GM13976 (cell line): Measurements from ENCODE around the gene SOX9.

Source experiments
- DNase-seq: peaks from one replicate; pipeline ENCODE4 v3.0.0; 2012; ENCODE audit warnings: low spot score
- in situ Hi-C: fragments of 300-500 bp; cut with MboI; formaldehyde crosslinking; loops from one replicate; pipeline ENCODE4 v1.12.0; 2022; ENCODE audit warnings: low sequenced_read_pairs, mixed read lengths, inconsistent platforms; ENCODE audit not compliant: unreplicated experiment
- TF ChIP-seq, protein P1 (sequence below): IDR thresholded peaks from 2 replicates; pipeline ENCODE4 v1.5.1; 2012; ENCODE audit warnings: borderline replicate concordance, mild to moderate bottlenecking; ENCODE audit not compliant: insufficient read depth; ENCODE audit errors: extremely low read depth, missing control alignments, control extremely low read depth

SOX9 gene

DNA sequence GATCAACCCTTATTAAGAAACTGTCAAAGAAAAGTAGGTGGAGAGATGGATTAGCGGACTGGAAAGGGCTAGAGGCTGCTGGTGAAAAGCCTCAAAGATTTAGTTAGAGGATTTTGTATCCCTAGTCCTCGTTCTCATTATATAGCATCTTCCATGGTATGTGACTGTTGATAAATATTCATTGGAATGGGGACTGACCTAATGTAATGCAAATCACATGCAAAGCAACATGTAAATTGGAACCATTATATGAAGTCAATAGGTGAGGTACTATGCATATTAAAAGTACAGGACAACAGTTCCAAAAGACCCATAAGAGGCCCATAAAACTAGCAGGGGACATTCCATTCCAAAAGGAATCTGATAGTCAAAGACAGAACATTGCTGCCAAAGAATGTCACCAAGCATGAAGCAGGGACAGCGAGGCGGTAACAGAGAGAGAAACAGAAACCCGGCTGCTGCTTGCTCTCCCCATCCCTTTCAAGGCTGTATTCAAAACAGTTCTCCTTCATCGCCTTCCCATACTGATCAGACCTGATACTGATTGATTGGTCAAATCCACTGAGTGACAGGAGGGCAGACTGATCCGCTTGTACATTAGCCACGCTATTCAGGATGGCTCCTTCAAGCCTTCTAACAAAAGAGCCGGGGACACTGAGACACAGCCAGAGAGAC, 44.5 kb downstream of the SOX9 start:
- in situ Hi-C loops, result no loop called here
- TF ChIP-seq, protein P1, sequence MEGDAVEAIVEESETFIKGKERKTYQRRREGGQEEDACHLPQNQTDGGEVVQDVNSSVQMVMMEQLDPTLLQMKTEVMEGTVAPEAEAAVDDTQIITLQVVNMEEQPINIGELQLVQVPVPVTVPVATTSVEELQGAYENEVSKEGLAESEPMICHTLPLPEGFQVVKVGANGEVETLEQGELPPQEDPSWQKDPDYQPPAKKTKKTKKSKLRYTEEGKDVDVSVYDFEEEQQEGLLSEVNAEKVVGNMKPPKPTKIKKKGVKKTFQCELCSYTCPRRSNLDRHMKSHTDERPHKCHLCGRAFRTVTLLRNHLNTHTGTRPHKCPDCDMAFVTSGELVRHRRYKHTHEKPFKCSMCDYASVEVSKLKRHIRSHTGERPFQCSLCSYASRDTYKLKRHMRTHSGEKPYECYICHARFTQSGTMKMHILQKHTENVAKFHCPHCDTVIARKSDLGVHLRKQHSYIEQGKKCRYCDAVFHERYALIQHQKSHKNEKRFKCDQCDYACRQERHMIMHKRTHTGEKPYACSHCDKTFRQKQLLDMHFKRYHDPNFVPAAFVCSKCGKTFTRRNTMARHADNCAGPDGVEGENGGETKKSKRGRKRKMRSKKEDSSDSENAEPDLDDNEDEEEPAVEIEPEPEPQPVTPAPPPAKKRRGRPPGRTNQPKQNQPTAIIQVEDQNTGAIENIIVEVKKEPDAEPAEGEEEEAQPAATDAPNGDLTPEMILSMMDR, result no peak
- no peak for DNase-seq

DNA sequence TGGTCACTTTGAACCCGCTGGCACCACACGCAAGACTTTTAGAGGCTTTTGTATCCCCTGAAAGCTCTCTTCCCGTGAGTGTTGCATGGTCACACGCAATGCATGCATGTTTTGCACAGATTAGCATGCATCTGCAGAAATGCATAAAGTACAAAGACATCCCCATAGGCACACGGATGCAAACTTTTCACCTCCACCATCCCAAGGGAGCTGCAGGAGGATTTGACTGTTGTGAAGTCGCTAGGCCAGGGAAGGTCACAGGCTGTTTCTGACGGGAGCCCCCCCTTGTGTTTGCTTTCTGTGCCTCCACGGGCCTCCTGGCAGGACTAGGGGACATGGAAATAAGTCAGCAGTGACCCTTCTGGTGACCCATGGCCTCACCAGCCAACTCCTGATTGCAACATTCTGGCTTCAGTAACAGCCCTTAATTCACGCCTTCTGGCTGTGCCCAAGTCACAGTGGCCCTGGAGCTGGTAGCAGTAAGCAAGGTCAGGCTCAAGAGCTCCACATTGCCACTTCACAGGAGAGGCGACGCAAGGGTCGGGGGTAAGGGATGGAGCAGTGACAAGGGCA, 45.1 kb downstream of the SOX9 start:
- in situ Hi-C loops, result no loop called here
- DNase-seq, result no peak
- TF ChIP-seq, protein P1, result no peak

DNA sequence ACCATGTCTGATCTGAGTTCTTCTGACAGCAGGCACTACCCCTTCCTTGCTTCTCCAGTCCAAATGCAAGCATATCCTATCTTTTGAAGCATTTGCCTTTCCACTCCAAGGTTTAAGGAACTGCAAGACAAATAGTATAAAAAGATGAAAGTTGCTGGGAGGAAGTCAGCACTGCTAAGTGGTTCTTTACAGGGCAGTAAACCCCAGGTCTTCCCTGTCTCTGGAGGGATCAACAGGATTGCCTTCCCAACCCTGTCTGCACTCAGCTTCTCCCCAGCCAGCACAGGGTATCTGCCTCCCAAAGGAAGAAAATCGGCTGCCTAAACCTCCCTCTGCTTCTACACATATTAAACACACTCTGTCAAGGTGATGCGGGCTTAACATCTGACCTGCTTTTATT, 46.8 kb downstream of the SOX9 start:
- no peak for DNase-seq
- in situ Hi-C loops, result no loop called here
- TF ChIP-seq, protein P1, result no peak

DNA sequence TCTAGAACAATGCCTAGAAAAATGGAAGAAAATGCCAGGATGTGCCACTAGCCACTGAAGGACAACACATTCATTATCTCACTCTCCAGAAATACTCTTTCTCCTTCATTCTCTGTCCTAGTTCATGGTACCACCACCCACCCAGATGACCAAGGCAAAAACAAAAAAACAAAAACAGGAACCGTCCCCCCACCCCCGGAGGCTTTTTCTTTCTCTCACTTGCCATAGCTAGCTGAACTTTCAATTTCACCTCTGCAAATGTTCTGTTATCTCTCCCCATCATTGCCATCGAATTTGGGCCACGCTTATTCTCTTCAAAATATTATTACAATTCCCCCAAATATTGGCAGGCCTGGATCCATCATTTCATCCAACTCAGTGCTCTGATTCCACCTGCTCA, 49.0 kb downstream of the SOX9 start:
- peak; percentile 35 for DNase-seq
- in situ Hi-C loops, result no loop called here
- TF ChIP-seq, protein P1, result no peak

DNA sequence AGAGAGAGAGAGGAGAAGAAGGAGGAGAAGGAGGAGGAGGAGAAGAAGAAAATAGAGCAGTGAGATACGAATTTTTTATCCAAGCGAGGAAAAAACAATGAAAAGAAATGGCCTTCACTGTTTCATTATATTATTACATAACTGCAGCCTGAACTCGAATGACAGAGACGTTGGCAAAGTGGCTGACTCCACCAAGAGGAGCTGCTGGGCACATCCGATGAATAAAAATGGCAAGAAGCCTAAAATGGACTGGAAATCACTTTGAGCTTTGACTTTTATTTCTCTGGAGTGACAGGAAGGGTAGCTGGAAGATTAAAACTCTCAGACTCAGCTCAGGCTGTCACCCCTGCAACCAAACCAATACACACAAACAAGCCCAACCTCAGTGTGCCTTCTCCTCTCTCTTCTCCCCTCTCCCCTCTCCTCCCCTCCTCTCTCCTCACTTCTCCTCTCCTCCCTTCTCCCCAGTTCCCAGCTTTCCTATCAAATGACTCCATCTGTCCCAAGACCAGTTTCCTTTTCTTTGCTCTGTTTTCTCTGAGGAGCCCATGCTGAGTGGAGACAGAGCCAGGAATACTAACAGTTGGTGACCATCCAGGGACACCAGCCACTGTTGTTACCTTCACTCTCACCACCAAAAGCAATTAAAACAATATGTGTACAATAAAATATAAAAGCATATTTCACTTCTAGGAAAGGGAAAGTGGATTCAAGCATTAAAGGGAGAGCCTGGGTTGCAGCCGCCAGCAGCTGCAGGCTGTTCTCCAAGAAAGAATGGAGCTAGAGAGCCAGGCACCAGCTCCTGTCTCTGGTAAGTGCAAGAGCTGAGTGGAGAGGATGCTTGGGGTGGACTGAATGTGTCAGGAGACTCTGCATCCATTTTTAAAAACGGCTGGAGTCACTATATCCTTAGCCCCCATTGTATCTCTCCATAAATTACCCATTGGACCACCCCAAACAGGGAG, 51.2 kb downstream of the SOX9 start:
- TF ChIP-seq, protein P1, result no peak

DNA sequence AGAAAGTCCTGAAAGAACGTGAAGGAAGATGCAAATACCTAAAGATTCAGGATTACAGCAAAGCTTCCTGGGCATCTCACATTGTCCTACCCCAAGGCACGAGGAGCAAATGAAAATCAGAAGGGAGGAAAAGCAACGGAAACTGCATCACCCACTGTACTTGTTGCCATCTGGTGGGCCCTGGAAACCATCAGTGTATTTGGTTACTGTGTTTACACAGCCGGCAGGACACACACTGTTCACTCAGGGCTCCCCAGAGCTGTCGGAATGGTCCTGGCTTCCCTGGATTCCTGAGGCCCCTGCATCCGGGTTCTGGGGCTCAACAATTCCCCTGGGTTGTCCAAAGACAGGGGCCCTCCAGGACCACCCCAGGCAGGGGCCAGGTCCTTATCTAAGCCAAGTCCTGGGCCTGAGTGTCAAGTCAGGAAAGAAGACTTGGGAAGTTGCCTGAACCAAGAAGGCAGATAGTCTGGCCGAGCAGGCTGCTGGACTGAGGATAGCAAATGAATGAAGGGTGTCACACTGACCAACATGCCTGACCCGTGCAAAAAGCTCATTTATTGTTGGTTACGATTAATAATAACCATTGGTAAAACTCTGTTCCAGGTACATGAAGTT, 52.8 kb downstream of the SOX9 start:
- in situ Hi-C loops, result no loop called here
- TF ChIP-seq, protein P1, result no peak
- no peak for DNase-seq

More for the DNA sequence above, 51.2 kb downstream of the SOX9 start:
- in situ Hi-C loops, result no loop called here
- DNase-seq, result no peak
